ENCODE results near the gene RAPGEF2. TPM values are rescaled to one million over a fixed set of nuclear protein-coding genes. Genes with fewer than 3 reads are reported as not detected.

The RAPGEF2 gene
- total and polyA plus RNA-seq, 2 experiments from 2014 or later, result 10.2 to 63.1 TPM

DNA sequence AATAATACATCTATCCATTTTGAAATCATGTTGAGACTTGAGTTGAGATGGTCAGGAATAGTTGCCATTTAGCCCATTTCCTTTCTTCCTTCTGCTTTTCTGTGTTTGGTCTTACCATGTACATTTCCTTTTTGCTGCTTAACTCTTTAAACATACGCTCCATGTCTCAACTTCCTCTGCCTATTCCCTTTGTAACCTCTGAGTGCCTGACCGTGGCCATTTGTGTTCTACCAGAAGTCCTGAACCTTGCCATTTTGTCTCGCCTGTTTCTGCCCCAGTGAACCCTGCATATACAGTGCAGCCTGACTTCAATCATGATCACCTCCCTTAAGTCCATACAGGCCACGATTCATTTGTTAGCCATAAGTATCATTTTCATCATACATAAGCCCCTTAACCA lies 169.0 kb downstream of the RAPGEF2 start:
- Histone ChIP-seq H3K9me2 (ENCODE audit: insufficient read depth) (no peaks in the 10 kb centered on the region), H3K27ac (ENCODE audit: low read depth) (no peak overlapping the region), H2AFZ (no peak overlapping the region), H3K27me3 (ENCODE audit: insufficient read depth) (no peaks in the 10 kb centered on the region), H3K79me2 (replicated peaks; ENCODE audit: insufficient read depth) (no peaks in the 10 kb centered on the region), H3K4me2 (no peak overlapping the region), H3K36me3 (ENCODE audit: insufficient read depth) (no peaks in the 10 kb centered on the region), H3K4me3 (no peak overlapping the region), H3K4me1 (ENCODE audit: insufficient read depth) (peaks cover 10% of the 10 kb centered on the region), H4K20me1 (replicated peaks; ENCODE audit: insufficient read depth) (0 out of 2 replicates have a peak, but pooled peaks cover 3% of the 10 kb centered on the region), H3F3A (replicated peaks; ENCODE audit: low read depth) (no peaks in the 10 kb centered on the region)
- no peak for ATAC-seq
- H3K4me3 Mint-ChIP-seq, result no peak overlapping the region
- TF ChIP-seq, protein P1, sequence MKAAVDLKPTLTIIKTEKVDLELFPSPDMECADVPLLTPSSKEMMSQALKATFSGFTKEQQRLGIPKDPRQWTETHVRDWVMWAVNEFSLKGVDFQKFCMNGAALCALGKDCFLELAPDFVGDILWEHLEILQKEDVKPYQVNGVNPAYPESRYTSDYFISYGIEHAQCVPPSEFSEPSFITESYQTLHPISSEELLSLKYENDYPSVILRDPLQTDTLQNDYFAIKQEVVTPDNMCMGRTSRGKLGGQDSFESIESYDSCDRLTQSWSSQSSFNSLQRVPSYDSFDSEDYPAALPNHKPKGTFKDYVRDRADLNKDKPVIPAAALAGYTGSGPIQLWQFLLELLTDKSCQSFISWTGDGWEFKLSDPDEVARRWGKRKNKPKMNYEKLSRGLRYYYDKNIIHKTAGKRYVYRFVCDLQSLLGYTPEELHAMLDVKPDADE (IDR thresholded peaks at IDR 0.05), result no peak
- TF ChIP-seq STAT1 (IDR thresholded peaks at IDR 0.05; ENCODE audit: unreplicated experiment), result no peak
- TF ChIP-seq NANOG (IDR thresholded peaks at IDR 0.05; ENCODE audit: borderline replicate concordance), result no peak
- TF ChIP-seq, protein P2, sequence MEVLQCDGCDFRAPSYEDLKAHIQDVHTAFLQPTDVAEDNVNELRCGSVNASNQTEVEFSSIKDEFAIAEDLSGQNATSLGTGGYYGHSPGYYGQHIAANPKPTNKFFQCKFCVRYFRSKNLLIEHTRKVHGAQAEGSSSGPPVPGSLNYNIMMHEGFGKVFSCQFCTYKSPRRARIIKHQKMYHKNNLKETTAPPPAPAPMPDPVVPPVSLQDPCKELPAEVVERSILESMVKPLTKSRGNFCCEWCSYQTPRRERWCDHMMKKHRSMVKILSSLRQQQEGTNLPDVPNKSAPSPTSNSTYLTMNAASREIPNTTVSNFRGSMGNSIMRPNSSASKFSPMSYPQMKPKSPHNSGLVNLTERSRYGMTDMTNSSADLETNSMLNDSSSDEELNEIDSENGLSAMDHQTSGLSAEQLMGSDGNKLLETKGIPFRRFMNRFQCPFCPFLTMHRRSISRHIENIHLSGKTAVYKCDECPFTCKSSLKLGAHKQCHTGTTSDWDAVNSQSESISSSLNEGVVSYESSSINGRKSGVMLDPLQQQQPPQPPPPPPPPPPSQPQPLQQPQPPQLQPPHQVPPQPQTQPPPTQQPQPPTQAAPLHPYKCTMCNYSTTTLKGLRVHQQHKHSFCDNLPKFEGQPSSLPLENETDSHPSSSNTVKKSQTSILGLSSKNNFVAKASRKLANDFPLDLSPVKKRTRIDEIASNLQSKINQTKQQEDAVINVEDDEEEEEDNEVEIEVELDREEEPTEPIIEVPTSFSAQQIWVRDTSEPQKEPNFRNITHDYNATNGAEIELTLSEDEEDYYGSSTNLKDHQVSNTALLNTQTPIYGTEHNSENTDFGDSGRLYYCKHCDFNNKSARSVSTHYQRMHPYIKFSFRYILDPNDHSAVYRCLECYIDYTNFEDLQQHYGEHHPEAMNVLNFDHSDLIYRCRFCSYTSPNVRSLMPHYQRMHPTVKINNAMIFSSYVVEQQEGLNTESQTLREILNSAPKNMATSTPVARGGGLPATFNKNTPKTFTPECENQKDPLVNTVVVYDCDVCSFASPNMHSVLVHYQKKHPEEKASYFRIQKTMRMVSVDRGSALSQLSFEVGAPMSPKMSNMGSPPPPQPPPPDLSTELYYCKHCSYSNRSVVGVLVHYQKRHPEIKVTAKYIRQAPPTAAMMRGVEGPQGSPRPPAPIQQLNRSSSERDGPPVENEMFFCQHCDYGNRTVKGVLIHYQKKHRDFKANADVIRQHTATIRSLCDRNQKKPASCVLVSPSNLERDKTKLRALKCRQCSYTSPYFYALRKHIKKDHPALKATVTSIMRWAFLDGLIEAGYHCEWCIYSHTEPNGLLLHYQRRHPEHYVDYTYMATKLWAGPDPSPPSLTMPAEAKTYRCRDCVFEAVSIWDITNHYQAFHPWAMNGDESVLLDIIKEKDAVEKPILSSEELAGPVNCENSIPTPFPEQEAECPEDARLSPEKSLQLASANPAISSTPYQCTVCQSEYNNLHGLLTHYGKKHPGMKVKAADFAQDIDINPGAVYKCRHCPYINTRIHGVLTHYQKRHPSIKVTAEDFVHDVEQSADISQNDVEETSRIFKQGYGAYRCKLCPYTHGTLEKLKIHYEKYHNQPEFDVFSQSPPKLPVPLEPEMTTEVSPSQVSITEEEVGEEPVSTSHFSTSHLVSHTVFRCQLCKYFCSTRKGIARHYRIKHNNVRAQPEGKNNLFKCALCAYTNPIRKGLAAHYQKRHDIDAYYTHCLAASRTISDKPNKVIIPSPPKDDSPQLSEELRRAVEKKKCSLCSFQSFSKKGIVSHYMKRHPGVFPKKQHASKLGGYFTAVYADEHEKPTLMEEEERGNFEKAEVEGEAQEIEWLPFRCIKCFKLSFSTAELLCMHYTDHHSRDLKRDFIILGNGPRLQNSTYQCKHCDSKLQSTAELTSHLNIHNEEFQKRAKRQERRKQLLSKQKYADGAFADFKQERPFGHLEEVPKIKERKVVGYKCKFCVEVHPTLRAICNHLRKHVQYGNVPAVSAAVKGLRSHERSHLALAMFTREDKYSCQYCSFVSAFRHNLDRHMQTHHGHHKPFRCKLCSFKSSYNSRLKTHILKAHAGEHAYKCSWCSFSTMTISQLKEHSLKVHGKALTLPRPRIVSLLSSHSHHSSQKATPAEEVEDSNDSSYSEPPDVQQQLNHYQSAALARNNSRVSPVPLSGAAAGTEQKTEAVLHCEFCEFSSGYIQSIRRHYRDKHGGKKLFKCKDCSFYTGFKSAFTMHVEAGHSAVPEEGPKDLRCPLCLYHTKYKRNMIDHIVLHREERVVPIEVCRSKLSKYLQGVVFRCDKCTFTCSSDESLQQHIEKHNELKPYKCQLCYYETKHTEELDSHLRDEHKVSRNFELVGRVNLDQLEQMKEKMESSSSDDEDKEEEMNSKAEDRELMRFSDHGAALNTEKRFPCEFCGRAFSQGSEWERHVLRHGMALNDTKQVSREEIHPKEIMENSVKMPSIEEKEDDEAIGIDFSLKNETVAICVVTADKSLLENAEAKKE (CRISPR knock-in tag; IDR thresholded peaks at IDR 0.05), result no peak
- TF ChIP-seq ZNF114 (CRISPR knock-in tag; IDR thresholded peaks at IDR 0.05), result no peak
- TF ChIP-seq POLR2AphosphoS5 (IDR thresholded peaks at IDR 0.05; ENCODE audit: low read depth), result no peak
- no peak for TF ChIP-seq CREB1 (CRISPR knock-in tag; IDR thresholded peaks at IDR 0.05; ENCODE audit: low read depth)
- TF ChIP-seq, protein P3, sequence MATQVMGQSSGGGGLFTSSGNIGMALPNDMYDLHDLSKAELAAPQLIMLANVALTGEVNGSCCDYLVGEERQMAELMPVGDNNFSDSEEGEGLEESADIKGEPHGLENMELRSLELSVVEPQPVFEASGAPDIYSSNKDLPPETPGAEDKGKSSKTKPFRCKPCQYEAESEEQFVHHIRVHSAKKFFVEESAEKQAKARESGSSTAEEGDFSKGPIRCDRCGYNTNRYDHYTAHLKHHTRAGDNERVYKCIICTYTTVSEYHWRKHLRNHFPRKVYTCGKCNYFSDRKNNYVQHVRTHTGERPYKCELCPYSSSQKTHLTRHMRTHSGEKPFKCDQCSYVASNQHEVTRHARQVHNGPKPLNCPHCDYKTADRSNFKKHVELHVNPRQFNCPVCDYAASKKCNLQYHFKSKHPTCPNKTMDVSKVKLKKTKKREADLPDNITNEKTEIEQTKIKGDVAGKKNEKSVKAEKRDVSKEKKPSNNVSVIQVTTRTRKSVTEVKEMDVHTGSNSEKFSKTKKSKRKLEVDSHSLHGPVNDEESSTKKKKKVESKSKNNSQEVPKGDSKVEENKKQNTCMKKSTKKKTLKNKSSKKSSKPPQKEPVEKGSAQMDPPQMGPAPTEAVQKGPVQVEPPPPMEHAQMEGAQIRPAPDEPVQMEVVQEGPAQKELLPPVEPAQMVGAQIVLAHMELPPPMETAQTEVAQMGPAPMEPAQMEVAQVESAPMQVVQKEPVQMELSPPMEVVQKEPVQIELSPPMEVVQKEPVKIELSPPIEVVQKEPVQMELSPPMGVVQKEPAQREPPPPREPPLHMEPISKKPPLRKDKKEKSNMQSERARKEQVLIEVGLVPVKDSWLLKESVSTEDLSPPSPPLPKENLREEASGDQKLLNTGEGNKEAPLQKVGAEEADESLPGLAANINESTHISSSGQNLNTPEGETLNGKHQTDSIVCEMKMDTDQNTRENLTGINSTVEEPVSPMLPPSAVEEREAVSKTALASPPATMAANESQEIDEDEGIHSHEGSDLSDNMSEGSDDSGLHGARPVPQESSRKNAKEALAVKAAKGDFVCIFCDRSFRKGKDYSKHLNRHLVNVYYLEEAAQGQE (IDR thresholded peaks at IDR 0.05; ENCODE audit: unreplicated experiment), result no peak
- TF ChIP-seq, protein P4, sequence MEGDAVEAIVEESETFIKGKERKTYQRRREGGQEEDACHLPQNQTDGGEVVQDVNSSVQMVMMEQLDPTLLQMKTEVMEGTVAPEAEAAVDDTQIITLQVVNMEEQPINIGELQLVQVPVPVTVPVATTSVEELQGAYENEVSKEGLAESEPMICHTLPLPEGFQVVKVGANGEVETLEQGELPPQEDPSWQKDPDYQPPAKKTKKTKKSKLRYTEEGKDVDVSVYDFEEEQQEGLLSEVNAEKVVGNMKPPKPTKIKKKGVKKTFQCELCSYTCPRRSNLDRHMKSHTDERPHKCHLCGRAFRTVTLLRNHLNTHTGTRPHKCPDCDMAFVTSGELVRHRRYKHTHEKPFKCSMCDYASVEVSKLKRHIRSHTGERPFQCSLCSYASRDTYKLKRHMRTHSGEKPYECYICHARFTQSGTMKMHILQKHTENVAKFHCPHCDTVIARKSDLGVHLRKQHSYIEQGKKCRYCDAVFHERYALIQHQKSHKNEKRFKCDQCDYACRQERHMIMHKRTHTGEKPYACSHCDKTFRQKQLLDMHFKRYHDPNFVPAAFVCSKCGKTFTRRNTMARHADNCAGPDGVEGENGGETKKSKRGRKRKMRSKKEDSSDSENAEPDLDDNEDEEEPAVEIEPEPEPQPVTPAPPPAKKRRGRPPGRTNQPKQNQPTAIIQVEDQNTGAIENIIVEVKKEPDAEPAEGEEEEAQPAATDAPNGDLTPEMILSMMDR (conservative IDR thresholded peaks at IDR 0.05; ENCODE audit: low read depth in 2 of 2), result no peak
- no peak for TF ChIP-seq ZNF331 (CRISPR knock-in tag; IDR thresholded peaks at IDR 0.05; ENCODE audit: low read depth)
- TF ChIP-seq JUNB (IDR thresholded peaks at IDR 0.05; ENCODE audit: unreplicated experiment), result no peak
- TF ChIP-seq EZH2phosphoT487 (IDR thresholded peaks at IDR 0.05; ENCODE audit: unreplicated experiment), result no peak
- TF ChIP-seq EZH2 (IDR thresholded peaks at IDR 0.05; ENCODE audit: low read depth, unreplicated experiment), result no peak
- no peaks in the 10 kb centered on the region for H3K27me3 Mint-ChIP-seq (ENCODE audit: insufficient read depth, low read depth, poor library complexity)
- peak overlapping the region; percentile 6; the same call in 1 of the 2 replicates for H3K27ac Mint-ChIP-seq
- H3K9me3 Mint-ChIP-seq, result no peaks in the 10 kb centered on the region; the same call in 2 of the 3 replicates
- H3K36me3 Mint-ChIP-seq (ENCODE audit: low read depth), result no peaks in the 10 kb centered on the region
- no peak for DNase-seq (ENCODE audit: low spot score)
- peaks cover 2% of the 10 kb centered on the region; the same call in 2 of the 3 replicates for H3K4me1 Mint-ChIP-seq
